ENCODE data around the gene CD63.

DNA sequence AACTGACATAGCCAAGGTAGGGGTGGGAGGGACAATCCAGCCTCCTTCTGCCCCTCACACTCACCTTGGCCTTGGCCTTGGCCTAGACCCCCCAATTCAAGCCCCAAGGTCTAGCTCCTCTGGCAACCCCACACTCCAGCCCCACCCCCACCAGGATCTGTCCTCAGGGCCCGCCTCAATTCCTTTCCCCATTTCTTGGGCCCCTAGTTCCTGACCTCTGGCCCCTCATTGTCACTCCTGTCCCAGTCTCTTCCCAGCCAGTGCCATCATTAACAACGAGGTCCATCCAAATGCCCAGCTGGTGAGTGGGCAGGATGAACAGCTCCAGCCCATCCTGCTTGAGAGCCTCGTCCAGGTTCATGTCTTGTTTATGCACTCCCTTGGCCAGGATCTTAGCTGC is 7.3 kb upstream of the CD63 start:
- no peak for TF ChIP-seq CTCF (IDR thresholded peaks at IDR 0.05)
- no peak for TF ChIP-seq POLR2AphosphoS5 (IDR thresholded peaks at IDR 0.05)

Measured in breast epithelium (tissue), 3 donors.